B cell (primary cell): ENCODE results near the gene ASPHD1.

ENCODE experiments used
- CTCF ChIP-seq: fragments of 200-600 bp; IDR thresholded peaks from one replicate; pipeline ENCODE4 v1.8.0; 2022; ENCODE audit warnings: antibody characterized with exemption, mild to moderate bottlenecking
- EZH2 ChIP-seq: IDR thresholded peaks from 2 replicates; pipeline ENCODE4 v1.6.1; 2012; ENCODE audit warnings: borderline replicate concordance, low read depth, mild to moderate bottlenecking, moderate library complexity, low read length; ENCODE audit not compliant: insufficient read depth, poor library complexity, severe bottlenecking

- no peak for TF ChIP-seq CTCF
- TF ChIP-seq EZH2 = no peak
These were observed 10.8 kb downstream of the ASPHD1 start for GRCh38 chr16:29910819-29911675.
